Suprapubic skin (tissue), 3 donors: ENCODE data around the gene BCAT1.

Experiments
- EP300 ChIP-seq: sonication (generic); formaldehyde crosslinking; IDR thresholded peaks from one replicate; pipeline ENCODE4 v1.6.1; 2017; ENCODE audit warnings: antibody characterized with exemption
- TF ChIP-seq, protein P1 (sequence below), 2 donors: fragments of 200-600 bp in 1 of 2; fragments of 450-650 bp in 1 of 2; sonication (generic) in 1 of 2; IDR thresholded peaks; one replicate each; pipeline ENCODE4 v1.5.1; 2016 to 2019; ENCODE audit warnings: antibody characterized with exemption in 2 of 2, mild to moderate bottlenecking in 1 of 2, moderate library complexity in 1 of 2

DNA sequence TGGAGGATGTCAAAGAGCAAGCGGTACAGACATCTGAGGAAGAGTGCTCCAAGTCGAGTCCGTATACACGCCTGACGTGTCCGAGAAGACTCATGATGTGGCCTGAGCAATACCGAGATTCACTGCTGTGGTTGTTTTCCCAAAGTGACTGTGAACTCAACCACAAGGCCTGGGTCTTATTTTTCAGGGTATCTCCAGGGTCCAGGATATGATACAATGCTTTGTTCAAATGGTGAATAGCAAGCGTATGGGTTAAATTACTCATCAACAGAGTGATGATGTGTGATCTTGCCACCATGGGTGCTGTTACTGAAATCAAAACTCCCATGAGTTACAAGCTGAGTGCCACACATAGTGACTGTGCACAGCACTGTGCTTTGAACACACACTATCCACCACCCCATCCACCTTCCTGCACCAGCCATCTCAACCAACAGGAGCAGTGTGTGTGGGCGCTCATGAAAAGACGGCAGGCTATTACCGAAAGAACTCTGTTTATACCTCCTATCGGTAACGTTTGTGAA lies 109.6 kb downstream of the BCAT1 start:
- TF ChIP-seq EP300: no peak
- TF ChIP-seq, protein P1, sequence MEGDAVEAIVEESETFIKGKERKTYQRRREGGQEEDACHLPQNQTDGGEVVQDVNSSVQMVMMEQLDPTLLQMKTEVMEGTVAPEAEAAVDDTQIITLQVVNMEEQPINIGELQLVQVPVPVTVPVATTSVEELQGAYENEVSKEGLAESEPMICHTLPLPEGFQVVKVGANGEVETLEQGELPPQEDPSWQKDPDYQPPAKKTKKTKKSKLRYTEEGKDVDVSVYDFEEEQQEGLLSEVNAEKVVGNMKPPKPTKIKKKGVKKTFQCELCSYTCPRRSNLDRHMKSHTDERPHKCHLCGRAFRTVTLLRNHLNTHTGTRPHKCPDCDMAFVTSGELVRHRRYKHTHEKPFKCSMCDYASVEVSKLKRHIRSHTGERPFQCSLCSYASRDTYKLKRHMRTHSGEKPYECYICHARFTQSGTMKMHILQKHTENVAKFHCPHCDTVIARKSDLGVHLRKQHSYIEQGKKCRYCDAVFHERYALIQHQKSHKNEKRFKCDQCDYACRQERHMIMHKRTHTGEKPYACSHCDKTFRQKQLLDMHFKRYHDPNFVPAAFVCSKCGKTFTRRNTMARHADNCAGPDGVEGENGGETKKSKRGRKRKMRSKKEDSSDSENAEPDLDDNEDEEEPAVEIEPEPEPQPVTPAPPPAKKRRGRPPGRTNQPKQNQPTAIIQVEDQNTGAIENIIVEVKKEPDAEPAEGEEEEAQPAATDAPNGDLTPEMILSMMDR (IDR thresholded peaks at IDR 0.05): no peak
